Activated CD8-positive, alpha-beta memory T cell treated with anti-CD3 and anti-CD28 coated beads, Interleukin-2, amount 50 U/mL, for 4 hours (primary cell): ENCODE results near the gene ZNF324B.
"Not testable (repeated sequence)": the region's sequence is repeated elsewhere in the genome, so short reads cannot be mapped to it uniquely, and the experiment has no call there.

Experiments
- DNase-seq: peaks from one replicate; pipeline ENCODE4 v3.0.0-alpha.2; 2020

ZNF324B gene

DNA sequence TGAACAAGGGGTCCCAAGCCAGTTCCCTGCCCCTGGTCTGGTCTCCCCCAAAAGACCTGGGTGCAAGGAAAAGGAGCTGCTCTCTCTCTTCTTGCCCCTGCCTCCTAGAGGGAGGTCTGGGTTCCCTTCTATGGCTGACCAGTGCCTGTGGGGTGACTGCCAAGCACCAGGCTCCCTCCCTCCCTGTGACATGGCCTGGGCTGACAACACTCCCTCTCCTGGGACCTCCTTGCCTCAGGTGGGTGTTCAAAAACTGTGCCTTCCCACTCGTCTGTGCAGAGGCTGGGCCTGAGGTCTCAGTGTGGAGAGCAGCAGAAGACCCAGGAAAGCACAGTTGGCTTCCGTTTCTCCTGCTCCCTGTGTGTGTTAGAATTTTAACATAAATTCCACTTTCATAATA, 29.4 kb downstream of the ZNF324B start:
- DNase-seq: no peak

DNA sequence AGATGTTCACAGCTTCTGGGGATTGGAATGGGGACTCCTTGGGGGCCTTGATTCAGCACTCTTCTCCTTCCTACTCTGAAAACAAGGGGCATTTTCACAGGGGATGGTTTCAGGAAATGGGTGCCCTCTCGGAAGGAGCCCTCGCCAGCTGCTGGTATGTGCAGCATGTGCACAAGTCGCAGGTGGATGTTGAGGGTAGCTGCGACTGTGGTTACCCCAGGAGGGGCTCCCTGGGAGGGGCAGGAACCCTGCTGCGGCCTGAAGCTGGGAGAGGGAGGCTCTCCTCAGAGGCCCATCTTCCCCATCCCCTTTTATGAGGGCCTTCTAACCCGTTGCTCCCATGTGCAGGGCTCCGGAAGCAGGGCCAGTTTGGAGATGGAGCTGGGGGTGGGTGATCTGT, 30.9 kb downstream of the ZNF324B start:
- no peak for DNase-seq

DNA sequence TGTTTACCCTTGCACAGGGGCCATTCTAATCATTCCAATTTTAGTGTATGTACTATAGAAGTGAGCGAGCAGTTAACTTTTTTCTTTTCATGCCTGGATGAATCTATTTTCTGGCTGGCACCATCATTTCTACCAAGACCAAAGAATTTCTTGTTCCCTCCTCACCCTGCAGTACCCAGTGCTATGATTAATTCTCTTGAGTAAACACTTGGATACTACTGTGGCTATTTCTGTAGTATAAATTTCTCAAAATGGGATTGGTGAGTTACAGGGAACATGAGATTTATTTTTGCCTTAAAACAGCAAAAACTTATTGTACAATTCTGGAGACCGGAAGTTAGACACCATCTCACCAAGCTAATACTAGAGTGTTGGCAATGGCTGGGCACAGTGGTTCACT, 32.4 kb downstream of the ZNF324B start:
- DNase-seq: no peak

DNA sequence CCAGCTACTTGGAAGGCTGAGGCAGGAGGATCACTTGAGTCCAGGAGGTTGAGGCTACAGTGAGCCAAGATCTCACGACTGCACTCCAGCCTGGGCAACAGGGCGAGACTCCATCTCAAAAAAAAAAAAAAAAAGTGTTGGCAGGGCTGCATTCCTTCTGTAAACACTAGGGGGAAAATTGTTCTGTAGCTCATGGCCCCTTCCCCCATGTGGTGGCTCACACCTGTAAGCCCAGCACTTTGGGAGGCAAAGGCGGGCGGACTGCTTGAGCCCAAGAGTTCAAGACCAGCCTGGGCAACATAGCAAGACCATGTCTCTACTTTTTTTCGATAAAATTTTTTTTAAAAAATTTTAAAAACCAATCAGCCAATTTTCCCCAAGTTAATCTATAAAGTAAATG, 32.9 kb downstream of the ZNF324B start:
- DNase-seq: not testable (repeated sequence)

DNA sequence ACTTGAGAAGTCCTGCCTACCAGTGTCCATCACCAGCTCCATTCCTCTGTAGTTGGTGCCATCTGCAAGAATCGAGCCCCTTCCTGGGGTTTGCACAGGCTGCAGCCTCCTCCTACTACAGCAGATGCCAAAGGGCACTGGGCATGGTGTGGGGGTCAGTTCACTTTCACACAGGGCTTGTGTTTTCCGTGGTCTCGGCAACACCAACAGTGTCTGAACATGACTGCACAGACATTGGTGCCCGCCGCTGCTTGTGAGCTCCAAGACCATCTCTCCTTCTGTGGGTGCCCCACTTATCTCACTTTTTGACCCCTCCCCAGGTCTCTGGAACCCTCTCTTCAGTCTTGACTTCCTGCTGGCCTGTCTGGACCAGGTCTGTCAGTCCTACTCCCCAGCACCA, 40.0 kb downstream of the ZNF324B start:
- DNase-seq: no peak

DNA sequence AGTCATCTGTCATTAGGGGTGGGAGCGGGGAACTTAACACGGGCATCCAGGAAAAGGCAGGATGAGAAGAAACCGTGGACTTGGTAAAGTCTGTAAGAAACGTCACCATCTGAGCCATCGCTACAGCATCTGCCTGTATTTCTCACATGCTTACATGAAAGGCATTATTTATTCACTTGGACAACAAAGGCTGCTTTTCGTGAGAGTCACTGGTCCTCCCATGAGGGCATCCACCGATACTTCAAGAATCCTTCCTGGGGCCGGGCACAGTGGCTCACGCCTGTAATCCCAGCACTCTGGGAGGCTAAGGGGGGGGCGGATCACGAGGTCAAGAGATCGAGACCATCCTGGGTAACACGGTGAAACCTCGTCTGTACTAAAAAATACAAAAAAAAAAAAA, 40.8 kb downstream of the ZNF324B start:
- DNase-seq: no peak

DNA sequence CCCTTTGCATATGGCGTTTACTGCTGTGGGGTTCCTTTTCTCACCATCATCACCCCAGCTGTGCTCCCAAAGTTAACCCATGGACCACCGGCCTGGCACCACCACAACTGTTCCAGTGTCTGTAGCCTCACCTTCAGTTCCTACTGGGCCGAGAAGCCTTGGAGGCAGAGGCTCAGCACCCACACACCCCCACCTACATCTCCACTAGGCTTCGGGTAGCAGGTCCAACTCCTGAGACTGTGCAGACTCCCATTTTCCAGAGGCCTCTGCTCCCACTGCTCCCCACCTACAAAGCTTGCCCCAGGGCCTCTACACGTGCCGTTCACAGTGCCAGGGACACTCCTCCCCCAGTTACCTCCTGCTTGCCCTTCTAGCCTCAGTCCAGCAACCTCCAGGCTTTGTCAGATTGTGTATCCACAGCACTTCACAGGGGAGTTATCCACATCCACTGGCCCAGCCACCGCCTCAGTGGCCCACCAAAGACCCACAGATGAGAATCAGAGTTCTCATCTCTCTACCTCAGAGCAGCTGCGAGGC, 46.3 kb downstream of the ZNF324B start:
- DNase-seq: no peak

DNA sequence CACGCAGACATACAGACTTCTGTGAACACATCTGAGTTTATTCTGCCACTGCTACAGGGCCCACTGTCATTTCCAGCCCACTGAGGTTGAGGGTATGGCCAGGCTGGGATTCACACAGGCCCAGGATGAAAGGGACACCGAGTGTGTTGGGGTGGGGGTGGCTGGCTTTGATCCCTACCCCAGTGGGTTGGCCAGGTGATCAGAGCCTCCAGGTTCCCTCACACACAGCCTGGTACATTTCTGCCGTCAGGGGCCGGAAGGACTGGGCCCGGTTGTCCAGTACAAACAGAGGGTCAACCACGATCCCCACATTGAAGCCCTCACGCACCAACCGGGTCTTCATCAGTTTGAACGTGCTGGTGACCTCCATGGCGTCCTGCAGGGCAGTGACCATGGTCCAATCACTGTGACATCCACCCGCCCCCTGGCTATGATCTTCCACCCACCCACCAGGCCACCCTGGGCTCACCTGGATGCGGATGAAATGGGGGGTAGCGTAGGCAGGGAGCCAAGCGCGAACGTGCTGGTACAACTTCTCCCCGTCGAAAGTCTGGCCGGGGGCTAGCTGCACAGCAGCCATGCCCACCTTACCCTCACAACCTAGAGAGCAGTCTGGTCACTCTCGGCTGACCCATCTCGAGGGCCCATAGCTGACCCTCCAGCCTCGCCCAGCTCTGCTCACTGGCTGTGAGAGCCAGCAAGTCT, 47.0 kb downstream of the ZNF324B start:
- DNase-seq: no peak

DNA sequence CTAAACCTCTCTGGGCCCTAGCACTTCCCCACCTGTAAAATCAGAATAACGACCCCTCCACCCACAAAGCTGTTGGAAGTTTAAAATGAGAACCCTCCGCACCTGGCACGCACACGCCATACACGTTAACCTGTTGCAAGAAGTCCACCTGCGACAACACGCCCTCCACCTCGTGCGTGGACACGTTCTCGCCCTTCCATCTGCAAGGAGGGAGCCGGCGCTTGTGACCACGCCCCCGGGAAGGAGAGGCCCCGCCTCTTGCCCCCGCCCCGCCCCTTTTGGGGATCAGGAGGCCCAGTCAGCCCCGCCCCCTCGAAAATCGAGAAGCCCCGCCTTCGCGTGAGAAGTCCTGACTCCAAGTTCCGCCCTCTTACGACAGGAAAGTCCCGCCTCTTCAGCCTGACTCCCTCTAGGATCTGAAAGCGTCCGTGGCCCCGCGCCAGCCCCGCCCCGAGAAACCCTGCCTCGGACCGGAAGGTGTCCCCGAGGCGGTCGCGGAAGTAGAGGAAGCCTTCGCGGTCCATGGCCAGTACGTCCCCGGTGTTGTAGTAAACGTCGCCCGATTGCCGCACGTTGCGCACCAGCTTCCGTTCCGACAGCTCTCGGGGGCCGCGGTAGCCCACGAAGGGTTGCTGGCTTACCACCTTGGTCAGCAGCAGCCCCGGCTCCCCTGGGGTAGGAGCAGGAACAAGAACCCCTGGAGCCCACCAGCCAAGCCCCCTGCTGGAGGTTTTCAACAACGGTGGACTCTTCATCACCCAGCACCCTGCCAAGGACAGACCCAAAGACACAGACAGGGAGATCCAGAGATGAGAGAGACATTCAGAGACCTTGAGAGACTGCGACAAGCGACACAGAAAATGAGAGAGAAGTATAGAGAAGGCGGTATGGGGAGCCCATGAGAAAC, 47.9 kb downstream of the ZNF324B start:
- peak; percentile 95 for DNase-seq

DNA sequence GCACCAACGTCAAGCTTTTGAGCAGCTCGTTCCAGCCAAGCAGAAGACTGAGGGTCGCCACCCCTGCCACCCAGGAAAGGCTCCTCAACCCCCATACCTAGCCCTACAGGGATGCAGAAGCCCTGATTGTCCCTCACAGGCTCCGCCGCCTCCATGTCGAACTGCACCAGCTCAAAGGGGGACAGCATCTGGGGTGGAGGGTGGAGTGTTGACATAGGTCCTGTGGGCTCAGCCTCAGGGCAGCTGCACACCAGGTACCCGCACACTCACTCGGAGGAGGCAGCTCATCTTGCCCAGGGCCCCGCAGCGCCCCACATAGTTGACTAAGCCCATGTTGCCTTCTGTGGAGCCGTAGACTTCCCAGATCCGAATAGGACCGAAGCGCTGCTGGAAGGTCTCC, 48.8 kb downstream of the ZNF324B start:
- DNase-seq: no peak
